NCI-H2196 treated with DMSO at 0.1 percent for 48 hours (cell line): ENCODE data around the gene MED29.
A peak's percentile ranks its signal among the peaks of the same experiment; 100 is the strongest.

Experiments used
- DNase-seq: peaks from one replicate; lab custom pipeline; 2025; ENCODE audit not compliant: unreplicated experiment; lab: John Stamatoyannopoulos, UW

Gene MED29

DNA sequence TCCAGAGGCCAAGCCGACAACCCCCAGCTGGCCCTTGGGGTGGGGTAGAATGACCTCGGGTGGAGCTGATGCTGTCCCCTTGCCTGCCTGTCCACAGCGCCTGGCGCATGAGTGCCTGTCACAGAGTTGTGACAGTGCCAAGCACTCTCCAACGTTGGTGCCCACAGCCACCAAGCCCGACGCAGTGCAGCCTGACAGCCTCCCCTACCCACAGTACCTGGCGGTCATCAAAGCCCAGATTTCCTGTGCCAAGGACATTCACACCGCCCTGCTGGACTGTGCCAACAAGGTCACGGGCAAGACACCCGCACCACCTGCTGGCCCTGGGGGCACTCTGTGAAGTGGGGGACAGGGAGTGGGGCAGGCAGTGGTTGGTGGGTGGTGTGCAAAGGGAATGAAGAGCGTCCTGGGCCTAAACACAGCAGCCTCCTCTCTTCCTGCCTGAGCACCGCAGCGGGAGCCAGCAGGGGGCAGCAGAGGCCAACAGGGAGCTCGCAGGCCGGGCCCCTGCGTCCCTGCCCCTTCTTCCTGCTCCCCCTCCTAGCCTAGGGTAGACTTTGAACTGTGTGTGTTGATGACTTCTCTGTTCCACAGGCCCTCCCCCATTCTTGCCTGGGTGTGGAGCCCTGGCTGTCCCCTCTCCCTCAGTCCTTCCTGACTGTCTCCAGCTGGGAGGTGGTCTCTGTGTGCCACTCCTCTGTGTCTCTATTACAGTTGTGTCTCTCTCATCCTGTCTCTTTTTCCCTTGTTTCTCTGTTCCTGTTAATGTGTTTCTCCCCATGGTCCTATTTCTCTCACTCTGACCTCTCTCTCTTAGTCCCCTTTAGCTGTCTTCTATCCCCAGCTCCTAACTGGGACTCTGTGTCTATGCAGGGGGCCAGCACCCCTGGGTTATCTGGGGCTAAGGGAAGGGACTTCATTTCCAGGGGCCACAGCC, 6.5 kb downstream of the MED29 start:
- DNase-seq = peak; percentile 62

GRCh38 chr19:39398297-39398864, 7.2 kb downstream of the MED29 start:
- no peak for DNase-seq

DNA sequence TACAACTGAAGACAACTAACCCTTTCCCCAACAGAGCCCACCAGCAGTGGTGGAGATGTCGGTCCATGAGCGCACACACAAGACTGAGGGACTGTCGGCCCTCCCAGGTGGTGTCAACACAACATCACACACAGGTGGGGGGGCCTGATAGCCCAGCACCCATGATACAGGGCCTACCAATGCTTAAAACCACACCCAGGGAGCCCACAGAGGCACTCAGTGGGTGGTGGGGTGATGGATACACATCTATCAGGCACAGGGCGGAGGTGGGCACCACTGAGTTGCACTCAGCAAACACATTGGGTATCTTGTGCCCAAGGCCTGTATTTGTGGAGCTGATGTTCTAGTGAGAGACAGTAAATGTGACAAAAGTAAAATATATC, 8.5 kb downstream of the MED29 start:
- no peak for DNase-seq

- no peak for DNase-seq
Measured at GRCh38 chr19:39400061-39400460, 8.9 kb downstream of the MED29 start.

- DNase-seq = no peak
Measured at GRCh38 chr19:39401070-39401548, 9.9 kb downstream of the MED29 start.

DNA sequence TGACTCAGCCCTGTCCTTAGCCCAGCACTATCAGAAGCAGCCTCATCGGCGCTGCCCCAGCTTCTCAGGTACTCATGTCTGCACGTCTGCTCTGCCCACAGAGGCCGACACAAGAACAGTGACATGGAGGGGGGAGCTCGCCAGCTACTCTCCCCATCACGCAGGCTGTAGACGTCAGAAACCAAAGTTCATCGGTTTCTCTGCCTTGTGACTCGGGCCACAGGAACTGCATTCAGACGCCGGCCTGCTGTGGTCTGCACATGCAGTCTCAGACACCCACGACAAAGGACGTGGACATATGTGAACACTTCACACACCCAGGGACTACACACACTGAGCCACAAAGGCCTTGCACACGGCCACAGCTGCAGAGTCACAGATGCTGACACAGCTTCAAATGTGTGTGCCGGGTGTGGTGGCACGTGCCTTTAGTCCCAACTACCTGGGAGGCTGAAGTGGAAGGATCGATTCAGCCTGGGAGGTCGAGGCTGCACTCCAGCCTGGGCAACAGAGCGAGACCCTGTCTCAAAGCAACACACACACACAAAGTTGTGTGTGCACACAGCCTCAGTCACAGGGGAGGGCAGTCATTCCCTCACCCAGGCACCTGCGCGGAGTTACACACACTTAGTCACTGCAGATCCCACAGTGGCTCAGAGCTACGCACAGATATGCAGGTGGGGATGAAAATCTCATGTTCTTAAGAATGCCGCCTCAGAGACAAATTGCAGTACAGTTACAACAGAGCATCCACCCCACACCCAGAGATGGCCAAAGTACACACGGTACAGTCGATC, 10.6 kb downstream of the MED29 start:
- DNase-seq = no peak

GRCh38 chr19:39402346-39403300, 11.4 kb downstream of the MED29 start:
- peak; percentile 73 for DNase-seq

GRCh38 chr19:39403331-39404312, 12.4 kb downstream of the MED29 start:
- no peak for DNase-seq

- no peak for DNase-seq
Measured at GRCh38 chr19:39405261-39405957, 14.2 kb downstream of the MED29 start.

GRCh38 chr19:39405958-39406655, 14.9 kb downstream of the MED29 start:
- no peak for DNase-seq

DNA sequence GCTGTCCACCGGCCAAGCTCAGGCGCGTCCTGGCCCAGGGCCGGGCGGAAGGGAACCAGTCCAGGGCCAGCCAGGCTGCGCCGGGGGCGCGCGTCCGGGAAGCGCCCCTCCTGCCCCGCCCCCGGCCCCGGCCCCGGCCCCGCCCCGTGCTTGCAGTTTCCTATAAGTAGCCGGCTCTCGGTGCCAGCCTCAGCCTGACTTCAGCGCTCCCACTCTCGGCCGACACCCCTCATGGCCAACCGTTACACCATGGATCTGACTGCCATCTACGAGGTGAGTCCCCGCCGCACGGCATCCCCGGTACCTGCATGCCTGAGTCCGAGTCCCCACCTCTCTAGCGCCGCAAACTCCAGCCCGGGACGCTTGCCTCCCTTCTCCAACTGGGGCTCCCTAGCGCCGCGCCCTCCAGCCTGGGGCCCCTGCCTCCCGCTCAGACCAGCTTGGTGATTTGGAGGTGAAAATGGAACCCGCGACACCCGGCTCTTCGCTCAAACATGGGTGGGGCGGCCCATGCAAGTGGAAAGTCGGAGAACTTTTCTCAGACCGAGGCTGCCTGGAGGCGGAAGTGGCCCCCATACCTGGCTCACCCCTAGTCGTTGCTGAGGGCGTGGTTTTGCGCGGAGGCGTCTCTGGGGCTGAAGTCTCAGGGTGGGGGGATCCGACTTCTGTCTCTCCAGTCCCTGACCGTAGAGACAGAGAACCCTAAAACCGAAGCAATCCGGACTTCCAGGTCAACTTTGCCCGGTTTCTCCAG, 15.7 kb downstream of the MED29 start, which contains the start of gene ZFP36:
Gene ZFP36 (plus strand): TSS at position 192 of the 754 bp plus-strand sequence. CDS start 58 bp downstream, at position 250.
- peak; percentile 49 for DNase-seq

DNA sequence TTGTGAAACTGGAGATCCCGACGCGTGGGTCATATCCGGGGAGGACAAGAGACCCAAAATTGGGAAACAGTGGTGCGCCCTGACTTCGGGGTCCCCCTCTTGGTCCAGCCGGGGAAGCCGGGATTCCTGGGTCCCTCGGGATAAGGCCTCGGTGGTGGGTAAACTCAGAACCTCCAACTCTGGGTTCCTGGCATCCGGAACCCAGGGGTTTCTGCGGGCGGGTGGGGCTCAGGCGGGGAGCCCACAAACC, 16.2 kb downstream of the MED29 start:
- DNase-seq = no peak

DNA sequence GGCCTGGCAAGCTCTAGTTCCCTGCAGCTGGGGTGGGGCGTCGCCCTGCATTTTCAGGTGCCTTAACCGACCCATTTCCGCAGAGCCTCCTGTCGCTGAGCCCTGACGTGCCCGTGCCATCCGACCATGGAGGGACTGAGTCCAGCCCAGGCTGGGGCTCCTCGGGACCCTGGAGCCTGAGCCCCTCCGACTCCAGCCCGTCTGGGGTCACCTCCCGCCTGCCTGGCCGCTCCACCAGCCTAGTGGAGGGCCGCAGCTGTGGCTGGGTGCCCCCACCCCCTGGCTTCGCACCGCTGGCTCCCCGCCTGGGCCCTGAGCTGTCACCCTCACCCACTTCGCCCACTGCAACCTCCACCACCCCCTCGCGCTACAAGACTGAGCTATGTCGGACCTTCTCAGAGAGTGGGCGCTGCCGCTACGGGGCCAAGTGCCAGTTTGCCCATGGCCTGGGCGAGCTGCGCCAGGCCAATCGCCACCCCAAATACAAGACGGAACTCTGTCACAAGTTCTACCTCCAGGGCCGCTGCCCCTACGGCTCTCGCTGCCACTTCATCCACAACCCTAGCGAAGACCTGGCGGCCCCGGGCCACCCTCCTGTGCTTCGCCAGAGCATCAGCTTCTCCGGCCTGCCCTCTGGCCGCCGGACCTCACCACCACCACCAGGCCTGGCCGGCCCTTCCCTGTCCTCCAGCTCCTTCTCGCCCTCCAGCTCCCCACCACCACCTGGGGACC, 16.6 kb downstream of the MED29 start:
- DNase-seq = no peak

DNA sequence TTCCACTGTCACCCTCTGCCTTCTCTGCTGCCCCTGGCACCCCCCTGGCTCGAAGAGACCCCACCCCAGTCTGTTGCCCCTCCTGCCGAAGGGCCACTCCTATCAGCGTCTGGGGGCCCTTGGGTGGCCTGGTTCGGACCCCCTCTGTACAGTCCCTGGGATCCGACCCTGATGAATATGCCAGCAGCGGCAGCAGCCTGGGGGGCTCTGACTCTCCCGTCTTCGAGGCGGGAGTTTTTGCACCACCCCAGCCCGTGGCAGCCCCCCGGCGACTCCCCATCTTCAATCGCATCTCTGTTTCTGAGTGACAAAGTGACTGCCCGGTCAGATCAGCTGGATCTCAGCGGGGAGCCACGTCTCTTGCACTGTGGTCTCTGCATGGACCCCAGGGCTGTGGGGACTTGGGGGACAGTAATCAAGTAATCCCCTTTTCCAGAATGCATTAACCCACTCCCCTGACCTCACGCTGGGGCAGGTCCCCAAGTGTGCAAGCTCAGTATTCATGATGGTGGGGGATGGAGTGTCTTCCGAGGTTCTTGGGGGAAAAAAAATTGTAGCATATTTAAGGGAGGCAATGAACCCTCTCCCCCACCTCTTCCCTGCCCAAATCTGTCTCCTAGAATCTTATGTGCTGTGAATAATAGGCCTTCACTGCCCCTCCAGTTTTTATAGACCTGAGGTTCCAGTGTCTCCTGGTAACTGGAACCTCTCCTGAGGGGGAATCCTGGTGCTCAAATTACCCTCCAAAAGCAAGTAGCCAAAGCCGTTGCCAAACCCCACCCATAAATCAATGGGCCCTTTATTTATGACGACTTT, 17.4 kb downstream of the MED29 start:
- DNase-seq = peak; percentile 26

DNA sequence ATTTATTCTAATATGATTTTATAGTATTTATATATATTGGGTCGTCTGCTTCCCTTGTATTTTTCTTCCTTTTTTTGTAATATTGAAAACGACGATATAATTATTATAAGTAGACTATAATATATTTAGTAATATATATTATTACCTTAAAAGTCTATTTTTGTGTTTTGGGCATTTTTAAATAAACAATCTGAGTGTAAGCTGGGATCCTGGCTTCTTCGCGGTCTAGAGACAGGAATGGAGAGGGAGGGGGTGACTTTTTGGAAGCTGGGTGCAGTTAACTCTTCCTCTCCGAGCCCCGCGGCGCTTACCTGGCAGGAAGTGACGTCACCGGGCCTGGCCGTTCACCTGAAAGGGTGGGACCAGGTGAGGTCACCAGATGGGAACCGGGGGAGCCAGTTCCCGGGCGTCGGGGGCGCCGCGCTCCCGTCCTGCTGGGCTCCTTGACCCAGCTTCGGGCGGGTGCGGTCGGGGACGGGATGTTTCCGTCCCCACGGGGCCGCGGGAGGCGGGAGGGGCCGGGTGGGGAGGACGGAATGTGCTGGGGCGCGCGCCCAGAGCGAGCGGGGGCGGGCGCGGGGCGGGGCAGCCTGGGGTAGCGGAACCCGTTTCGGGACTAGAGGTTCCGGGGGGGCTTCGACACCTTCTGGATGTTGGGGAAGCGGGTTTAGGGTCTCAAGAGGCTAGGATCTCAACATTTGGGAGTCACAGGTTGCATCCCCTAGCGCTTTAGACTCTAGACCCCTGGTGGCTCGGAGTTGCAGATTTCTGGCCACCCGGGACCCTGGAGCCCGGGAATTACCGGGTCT, 18.2 kb downstream of the MED29 start:
- peak; percentile 86 for DNase-seq
